H1 (cell line): Measurements from ENCODE around the gene DCP1A. TPM values are rescaled to one million over a fixed set of nuclear protein-coding genes. Genes with fewer than 3 reads are reported as not detected.

ENCODE experiments used
- CTCF ChIA-PET: fragments of 300-600 bp; sonication (Branson Sonifier 250); formaldehyde crosslinking; loops from one replicate; lab custom pipeline; 2021; ENCODE audit not compliant: partially characterized antibody; lab: Charles Lee
- POLR2A ChIA-PET: fragments of 300-600 bp; sonication (Branson Sonifier 250); formaldehyde crosslinking; loops from one replicate; lab custom pipeline; 2021; ENCODE audit warnings: inconsistent platforms; ENCODE audit not compliant: partially characterized antibody; lab: Charles Lee
- DNase-seq, 2 experiments: peaks; one replicate each; pipeline versions ENCODE4 v3.0.0 to v3.0.0-alpha.2; 2010 to 2022; ENCODE audit warnings: low spot score in 2 of 2, low read depth in 1 of 2, mixed read lengths in 1 of 2
- FAIRE-seq: peaks from 2 replicates; lab custom pipeline; 2011; peaks lifted over from hg19 to GRCh38; lab: Jason Lieb, UNC
- H2AFZ ChIP-seq: 2 replicates; pipeline ENCODE4 v1.8.1; 2012; ENCODE audit warnings: low read length, inconsistent platforms
- H2AK5ac ChIP-seq: 2 replicates; pipeline ENCODE4 v1.6.1; 2013; ENCODE audit warnings: low read depth, low read length
- H2BK120ac ChIP-seq: replicated peaks from 2 replicates; pipeline ENCODE3; 2013; ENCODE audit warnings: low read depth, low read length, inconsistent platforms
- H2BK12ac ChIP-seq: 2 replicates; pipeline ENCODE4 v1.6.1; 2013; ENCODE audit warnings: low read depth, low read length
- H2BK15ac ChIP-seq: 2 replicates; pipeline ENCODE4 v1.6.1; 2013; ENCODE audit warnings: low read length
- H2BK20ac ChIP-seq: 2 replicates; pipeline ENCODE4 v1.6.1; 2013; ENCODE audit warnings: low read length
- H2BK5ac ChIP-seq: 2 replicates; pipeline ENCODE4 v1.6.1; 2013; ENCODE audit warnings: low read depth, low read length
- H3K14ac ChIP-seq: 2 replicates; pipeline ENCODE4 v1.6.1; 2013; ENCODE audit warnings: inconsistent platforms; ENCODE audit not compliant: insufficient read length
- H3K18ac ChIP-seq: 2 replicates; pipeline ENCODE4 v1.6.1; 2013; ENCODE audit warnings: low read length; ENCODE audit errors: extremely low read depth
- H3K23ac ChIP-seq: 2 replicates; pipeline ENCODE4 v1.6.1; 2013; ENCODE audit warnings: inconsistent platforms; ENCODE audit not compliant: insufficient read length
- H3K23me2 ChIP-seq: 2 replicates; pipeline ENCODE4 v1.6.1; 2013; ENCODE audit warnings: low read depth, low read length
- H3K27ac ChIP-seq: 2 replicates; pipeline ENCODE4 v1.6.1; 2011; ENCODE audit warnings: low read depth, low read length, inconsistent platforms
- H3K27me3 ChIP-seq, 4 experiments: replicated peaks in 1 of 4; 1 replicate in 1 of 4; 2 replicates in 3 of 4; pipeline versions ENCODE4 v1.6.1 to v1.8.1; 2011 to 2013; ENCODE audit warnings: low read length in 3 of 4, mild to moderate bottlenecking in 3 of 4, inconsistent platforms in 2 of 4, mixed read lengths in 2 of 4, moderate library complexity in 1 of 4; ENCODE audit not compliant: control insufficient read depth in 3 of 4, insufficient read depth in 3 of 4; ENCODE audit errors: extremely low read depth in 1 of 4
- H3K36me3 ChIP-seq, 4 experiments: 2 replicates each; pipeline versions ENCODE4 v1.6.1 to v1.8.1; 2011 to 2013; ENCODE audit warnings: mild to moderate bottlenecking in 4 of 4, low read length in 3 of 4, moderate library complexity in 2 of 4, control low read depth in 1 of 4, inconsistent platforms in 1 of 4; ENCODE audit not compliant: insufficient read depth in 4 of 4, control insufficient read depth in 2 of 4
- H3K4ac ChIP-seq: replicated peaks from 2 replicates; pipeline ENCODE3; 2013; ENCODE audit warnings: low read length, low read depth, mixed read lengths, inconsistent platforms; ENCODE audit not compliant: insufficient read length
- H3K4me1 ChIP-seq, 4 experiments: replicated peaks in 1 of 4; 1 replicate in 1 of 4; 2 replicates in 3 of 4; pipeline versions ENCODE4 v1.6.1 to v1.8.1; 2011 to 2013; ENCODE audit warnings: low read length in 3 of 4, inconsistent platforms in 2 of 4, mixed read lengths in 1 of 4; ENCODE audit not compliant: insufficient read depth in 4 of 4, control insufficient read depth in 3 of 4
- H3K4me2 ChIP-seq, 2 experiments: 2 replicates each; pipeline versions ENCODE4 v1.6.1 to v1.8.1; 2011 to 2013; ENCODE audit warnings: low read depth in 2 of 2, low read length in 2 of 2, control low read depth in 1 of 2, inconsistent platforms in 1 of 2, mild to moderate bottlenecking in 1 of 2; ENCODE audit not compliant: insufficient read depth in 1 of 2
- H3K4me3 ChIP-seq, 4 experiments: fragments of 200-600, 300-600 bp in 1 of 4; sonication (generic), shearing (Covaris generic), sonication (Bioruptor Twin) in 1 of 4; 2 replicates each; pipeline versions ENCODE4 v1.5.1 to v1.8.1; 2011 to 2016; ENCODE audit warnings: low read length in 4 of 4, low read depth in 3 of 4, control low read depth in 2 of 4, inconsistent platforms in 2 of 4, mild to moderate bottlenecking in 2 of 4, mixed read lengths in 1 of 4, moderate library complexity in 1 of 4; ENCODE audit not compliant: insufficient read depth in 2 of 4; ENCODE audit errors: extremely low read depth in 1 of 4
- H3K56ac ChIP-seq: replicated peaks from 2 replicates; pipeline ENCODE3; 2013; ENCODE audit warnings: low read depth, mild to moderate bottlenecking, mixed read lengths, low read length, inconsistent platforms; ENCODE audit not compliant: insufficient read length
- H3K79me1 ChIP-seq: 2 replicates; pipeline ENCODE4 v1.6.1; 2013; ENCODE audit warnings: low read depth, low read length, control low read depth
- H3K79me2 ChIP-seq, 2 experiments: 2 replicates each; pipeline versions ENCODE4 v1.6.1 to v1.8.1; 2012 to 2013; ENCODE audit warnings: low read length in 2 of 2, mild to moderate bottlenecking in 2 of 2, inconsistent platforms in 1 of 2; ENCODE audit not compliant: insufficient read depth in 2 of 2, control insufficient read depth in 1 of 2
- H3K9ac ChIP-seq, 4 experiments: replicated peaks in 1 of 4; 1 replicate in 1 of 4; 2 replicates in 3 of 4; pipeline versions ENCODE4 v1.6.1 to v1.8.1; 2011 to 2013; ENCODE audit warnings: low read depth in 3 of 4, low read length in 3 of 4, control low read depth in 2 of 4, mild to moderate bottlenecking in 2 of 4, moderate library complexity in 2 of 4, inconsistent platforms in 1 of 4; ENCODE audit errors: extremely low read depth in 1 of 4
- H3K9me3 ChIP-seq, 2 experiments: 2 replicates each; pipeline versions ENCODE4 v1.6.1 to v1.8.1; 2012 to 2013; ENCODE audit warnings: mild to moderate bottlenecking in 2 of 2, moderate library complexity in 2 of 2, control low read depth in 1 of 2, inconsistent platforms in 1 of 2, low read depth in 1 of 2, low read length in 1 of 2, mixed read lengths in 1 of 2; ENCODE audit not compliant: insufficient read depth in 2 of 2
- H4K20me1 ChIP-seq, 2 experiments: replicated peaks in 1 of 2; 2 replicates each; pipeline versions ENCODE3 to v1.8.1; 2011 to 2013; ENCODE audit warnings: inconsistent platforms in 2 of 2, low read length in 2 of 2, mild to moderate bottlenecking in 1 of 2; ENCODE audit not compliant: insufficient read depth in 2 of 2, control insufficient read depth in 1 of 2
- H4K5ac ChIP-seq: 2 replicates; pipeline ENCODE4 v1.6.1; 2013; ENCODE audit warnings: low read length, low read depth, mixed read lengths, inconsistent platforms; ENCODE audit not compliant: insufficient read length
- H4K8ac ChIP-seq: 2 replicates; pipeline ENCODE4 v1.8.0; 2013; ENCODE audit warnings: mild to moderate bottlenecking, moderate library complexity, low read length, inconsistent platforms; ENCODE audit not compliant: insufficient read depth; ENCODE audit errors: extremely low read depth
- H4K91ac ChIP-seq: replicated peaks from 2 replicates; pipeline ENCODE3; 2013; ENCODE audit warnings: low read length, mixed read lengths, inconsistent platforms; ENCODE audit not compliant: insufficient read length
- CHD1 ChIP-seq: IDR thresholded peaks from 2 replicates; pipeline ENCODE4 v1.6.1; 2012; ENCODE audit warnings: low read depth, low read length, improper control_type of control experiment
- CTBP2 ChIP-seq: IDR thresholded peaks from 2 replicates; pipeline ENCODE4 v1.7.0; 2011; ENCODE audit warnings: borderline replicate concordance, mild to moderate bottlenecking, moderate library complexity, mixed read lengths, low read length; ENCODE audit not compliant: insufficient read depth, insufficient read length
- HDAC6 ChIP-seq: IDR thresholded peaks from one replicate; pipeline ENCODE4 v1.7.1; 2012; ENCODE audit warnings: low read depth, mild to moderate bottlenecking, inconsistent platforms, low read length, moderate library complexity
- JUND ChIP-seq: IDR thresholded peaks from 2 replicates; pipeline ENCODE4 v1.6.1; 2011; ENCODE audit warnings: mild to moderate bottlenecking, improper control_type of control experiment, low read length
- KDM5A ChIP-seq: fragments of 200-600 bp; IDR thresholded peaks from 2 replicates; pipeline ENCODE4 v1.7.1; 2012; ENCODE audit warnings: mild to moderate bottlenecking, low read length, inconsistent platforms, mixed read lengths
- MAFK ChIP-seq: IDR thresholded peaks from 2 replicates; pipeline ENCODE4 v1.6.1; 2012; ENCODE audit warnings: low read depth, mild to moderate bottlenecking, improper control_type of control experiment, low read length
- POLR2A ChIP-seq, 2 experiments: IDR thresholded peaks; 1 replicate in 1 of 2; 2 replicates in 1 of 2; pipeline ENCODE4 v1.6.1; 2011; ENCODE audit warnings: low read depth in 2 of 2, low read length in 2 of 2, mild to moderate bottlenecking in 2 of 2; ENCODE audit errors: control extremely low read depth in 1 of 2
- RNF2 ChIP-seq: fragments of 200-900, 300-1000 bp; sonication (generic); IDR thresholded peaks from 2 replicates; pipeline ENCODE4 v1.7.1; 2016; ENCODE audit warnings: borderline replicate concordance, low read depth, mild to moderate bottlenecking, antibody characterized with exemption, low read length; ENCODE audit not compliant: poor library complexity, severe bottlenecking; ENCODE audit errors: missing control alignments
- SRF ChIP-seq: IDR thresholded peaks from 2 replicates; pipeline ENCODE4 v1.6.1; 2011; ENCODE audit warnings: mild to moderate bottlenecking, low read depth, low read length, moderate library complexity
- TAF1 ChIP-seq: IDR thresholded peaks from 2 replicates; pipeline ENCODE4 v1.6.1; 2011; ENCODE audit warnings: mild to moderate bottlenecking, low read depth, low read length
- TAF7 ChIP-seq: optimal IDR thresholded peaks from 2 replicates; pipeline ENCODE3; 2011; ENCODE audit warnings: low read depth, mild to moderate bottlenecking, inconsistent platforms, low read length, moderate library complexity, borderline replicate concordance
- WGBS, 2 experiments: shearing (Covaris generic) in 1 of 2; methylation state at CpG; one replicate each; pipeline versions ENCODE4 v1.1.6 to v1.1.7; 2013 to 2015; ENCODE audit warnings: low lambda C conversion rate in 2 of 2, mixed read lengths in 2 of 2, inconsistent platforms in 1 of 2, low coverage in 1 of 2, missing lambda C conversion rate in 1 of 2; ENCODE audit not compliant: insufficient replicate concordance in 2 of 2, insufficient coverage in 1 of 2, insufficient read length in 1 of 2; ENCODE audit errors: extremely low coverage in 1 of 2, missing lambda C conversion rate in 1 of 2; 5-methylcytosine and 5-hydroxymethylcytosine counted together
- polyA plus RNA-seq, 7 experiments: library from polyadenylated mRNA; depleted of rRNA in 3 of 7; stranded (reverse) in 5 of 7; unstranded in 2 of 7; fragments of >200 nt in 5 of 7; fragments of 200-250 nt in 2 of 7; gene quantifications; 1 replicate in 5 of 7; 2 replicates in 1 of 7; 4 replicates in 1 of 7; pipeline versions ENCODE4 v1.2.1 to v1.2.3, GENCODE V29; 2011 to 2013; ENCODE audit warnings: missing spikeins in 2 of 7, mixed read lengths in 2 of 7
- total RNA-seq: library from RNA; stranded (reverse); fragmentation: NEBNext Ultra II Directional; extraction: Animal tissue kit (Norgen Biotek cat#: 25700); gene quantifications from 2 replicates; pipeline ENCODE4 v1.2.1, GENCODE V29; 2021

Gene DCP1A
- total and polyA plus RNA-seq, 2 of the 8 experiments (the other 6 are each of a cell fraction or from before 2014, with no cell fraction given): 13.2 to 15.9 TPM

GRCh38 chr3:53238886-53239285 is 108.5 kb downstream of the DCP1A start:
- Histone ChIP-seq H3K79me1 (peaks cover 26% of the 10 kb centered on the region), H3K23ac (no peak overlapping the region), H2BK5ac (0 out of 2 replicates have a peak overlapping the region, but pooled peaks have one; percentile 56), H4K8ac (no peak overlapping the region), H2BK15ac (no peak overlapping the region), H3K4me3 (no peak overlapping the region), H2BK20ac (no peak overlapping the region), H3K4me1 (peaks cover 4 to 16% (median 10%) of the 10 kb centered on the region in 4 experiments), H4K5ac (no peak overlapping the region), H3K4ac (no peak overlapping the region), H2BK120ac (no peak overlapping the region), H3K79me2 (peaks cover 7 to 57% of the 10 kb centered on the region in 2 experiments; a peak in 3 of 4 replicates), H2AFZ (no peak overlapping the region), H4K20me1 (peaks cover 31 to 63% of the 10 kb centered on the region in 2 experiments), H3K36me3 (peaks cover 46 to 76% (median 71%) of the 10 kb centered on the region in 4 experiments), H3K9ac (no peak overlapping the region), H3K27ac (no peak overlapping the region), H3K4me2 (no peak overlapping the region), H3K23me2 (no peaks in the 10 kb centered on the region), H2AK5ac (no peak overlapping the region), H3K18ac (no peak overlapping the region), H3K27me3 (no peaks in the 10 kb centered on the region), H2BK12ac (no peak overlapping the region), H4K91ac (no peak overlapping the region), H3K9me3 (no peaks in the 10 kb centered on the region), H3K56ac (no peak overlapping the region), H3K14ac (no peak overlapping the region)
- 97% methylated on average over 4 of the region's 4 CpGs; no CpG with 5 or more reads in 1 of the 2 experiments for WGBS, 2 experiments
- DNase-seq (no peak), FAIRE-seq (no peak)
- POLR2A ChIA-PET: interaction anchor here (5.5 to 28.5 kb wide), 2 partner anchors 11 to 15 kb away, joined by 32 to 449 read pairs; partner anchors contain the start of gene TKT
- CTCF ChIA-PET: interaction anchor here (0.6 to 9.0 kb wide), 4 partner anchors 8 to 17 kb away, joined by 3 to 68 read pairs (median 6); no protein-coding TSS in a partner anchor
- no peak for TF ChIP-seq SRF
- TF ChIP-seq TAF1: no peak
- no peak for TF ChIP-seq CTBP2
- no peak for TF ChIP-seq POLR2A (IDR thresholded peaks at IDR 0.05; ENCODE audit: control extremely low read depth in 1 of 2, low read depth in 2 of 2, low read length in 2 of 2)
- TF ChIP-seq CHD1: no peak
- no peak for TF ChIP-seq MAFK
- TF ChIP-seq RNF2: no peak
- no peak for TF ChIP-seq KDM5A
- TF ChIP-seq TAF7: no peak
- no peak for TF ChIP-seq JUND
- no peak for TF ChIP-seq HDAC6
